HepG2 (cell line): Measurements from ENCODE around the gene MYO18B. TPM values are rescaled to one million over a fixed set of nuclear protein-coding genes. Genes with fewer than 3 reads are reported as not detected.

ENCODE experiments used
- ATAC-seq: fragments of 200-7000 bp; cut with Tn5 transposase; 3 replicates; pipeline ENCODE4 v1.9.1; 2020; ENCODE audit warnings: mild to moderate bottlenecking, moderate library complexity
- BruUV-seq: library from RNA; stranded (reverse); fragments of 400-500 nt; replicated peaks from 2 replicates; lab custom pipeline; 2021; lab: Mats Ljungman, UMichigan
- CTCF ChIA-PET: fragments of 300-600 bp; formaldehyde crosslinking; extraction: SDS; loops from one replicate; lab custom pipeline; 2021; ENCODE audit warnings: low total read pairs, inconsistent platforms, low intra/inter-chr PET ratio; lab: Yijun Ruan, JAX
- POLR2A ChIA-PET: fragments of 350-600 bp; sonication (Branson Sonifier 250); formaldehyde crosslinking; loops from one replicate; lab custom pipeline; 2020; ENCODE audit warnings: antibody characterized with exemption, inconsistent platforms; lab: Yijun Ruan, JAX
- DNase-seq: peaks from one replicate; pipeline ENCODE4 v3.0.0-alpha.2; 2015; ENCODE audit warnings: low spot score
- FAIRE-seq: peaks from 3 replicates; lab custom pipeline; 2011; peaks lifted over from hg19 to GRCh38; lab: Jason Lieb, UNC
- H2AFZ ChIP-seq: one replicate; pipeline ENCODE4 v1.6.1; 2011; ENCODE audit warnings: low read length, inconsistent platforms
- H3K27ac ChIP-seq: fragments of 300-600 bp; 3 replicates; pipeline ENCODE4 v1.8.0; 2011; ENCODE audit warnings: mixed run types, mild to moderate bottlenecking, mixed read lengths, low read length, inconsistent platforms; ENCODE audit not compliant: insufficient read depth; ENCODE audit errors: extremely low read length
- H3K27me3 ChIP-seq, 2 experiments: fragments of 200-600 bp in 1 of 2; 2 replicates in 1 of 2; 3 replicates in 1 of 2; pipeline versions ENCODE4 v1.6.0 to v1.8.0; 2011; ENCODE audit warnings: low read length in 2 of 2, mild to moderate bottlenecking in 2 of 2, moderate library complexity in 2 of 2, inconsistent platforms in 1 of 2; ENCODE audit not compliant: insufficient read depth in 2 of 2, control insufficient read depth in 1 of 2
- H3K36me3 ChIP-seq, 2 experiments: fragments of 200-600 bp in 1 of 2; replicated peaks in 1 of 2; 2 replicates in 1 of 2; 3 replicates in 1 of 2; pipeline versions ENCODE4 v1.5.1 to v1.8.0; 2011; ENCODE audit warnings: low read length in 2 of 2, inconsistent platforms in 1 of 2; ENCODE audit not compliant: insufficient read depth in 2 of 2, control insufficient read depth in 1 of 2
- H3K4me1 ChIP-seq: 2 replicates; pipeline ENCODE4 v1.5.1; 2012; ENCODE audit warnings: low read length, inconsistent platforms; ENCODE audit not compliant: insufficient read depth
- H3K4me2 ChIP-seq: 2 replicates; pipeline ENCODE4 v1.6.0; 2011; ENCODE audit warnings: low read depth, low read length, inconsistent platforms
- H3K4me3 ChIP-seq, 3 experiments: fragments of 200-600 bp in 1 of 3; sonication (generic), shearing (Covaris generic) in 1 of 3; replicated peaks in 1 of 3; 2 replicates each; pipeline ENCODE4 v1.5.1; 2011 to 2016; ENCODE audit warnings: low read length in 3 of 3, inconsistent platforms in 2 of 3, low read depth in 2 of 3, mild to moderate bottlenecking in 2 of 3, control low read depth in 1 of 3, mixed read lengths in 1 of 3; ENCODE audit not compliant: insufficient read depth in 1 of 3
- H3K79me2 ChIP-seq: one replicate; pipeline ENCODE4 v1.6.1; 2011; ENCODE audit warnings: low read length, inconsistent platforms; ENCODE audit not compliant: insufficient read depth
- H3K9ac ChIP-seq: 2 replicates; pipeline ENCODE4 v1.6.0; 2011; ENCODE audit warnings: mild to moderate bottlenecking, low read depth, low read length, inconsistent platforms; ENCODE audit not compliant: insufficient read depth
- H3K9me3 ChIP-seq: 2 replicates; pipeline ENCODE4 v1.5.1; 2012; ENCODE audit warnings: mild to moderate bottlenecking, low read length
- H4K20me1 ChIP-seq: 2 replicates; pipeline ENCODE4 v1.6.0; 2011; ENCODE audit warnings: inconsistent platforms, mild to moderate bottlenecking, low read length, moderate library complexity; ENCODE audit not compliant: insufficient read depth
- ATAD3A ChIP-seq: sonication (generic); formaldehyde crosslinking; IDR thresholded peaks from 2 replicates; pipeline ENCODE4 v1.4.0; 2020; ENCODE audit warnings: missing genetic modification reagents
- CHD2 ChIP-seq: IDR thresholded peaks from 2 replicates; pipeline ENCODE4 v1.6.1; 2011; ENCODE audit warnings: low read depth, low read length, improper control_type of control experiment
- HDAC1 ChIP-seq: sonication (generic); formaldehyde crosslinking; IDR thresholded peaks from 2 replicates; pipeline ENCODE4 v1.5.1; 2020; ENCODE audit warnings: mild to moderate bottlenecking, missing genetic modification reagents
- HNRNPH1 ChIP-seq: fragments of 200-400 bp; formaldehyde crosslinking; optimal IDR thresholded peaks from 2 replicates; pipeline ENCODE3; 2017; ENCODE audit warnings: mild to moderate bottlenecking, low read depth, low read length
- MAX ChIP-seq: IDR thresholded peaks from 2 replicates; pipeline ENCODE4 v1.6.1; 2012; ENCODE audit warnings: inconsistent platforms
- PPARG ChIP-seq: conservative IDR thresholded peaks from 2 replicates; pipeline ENCODE4 v1.6.1; 2016; ENCODE audit warnings: missing biosample characterization, missing genetic modification reagents
- SMARCE1 ChIP-seq: fragments of 450-650 bp; IDR thresholded peaks from 2 replicates; pipeline ENCODE4 v1.6.1; 2017; ENCODE audit warnings: borderline replicate concordance
- SMYD3 ChIP-seq: sonication (generic); formaldehyde crosslinking; IDR thresholded peaks from 2 replicates; pipeline ENCODE4 v1.8.1; 2023; ENCODE audit warnings: mild to moderate bottlenecking, missing genetic modification reagents
- SOX5 ChIP-seq: IDR thresholded peaks from 2 replicates; pipeline ENCODE4 v1.6.1; 2016; ENCODE audit warnings: borderline replicate concordance
- SRSF9 ChIP-seq: fragments of 200-400 bp; formaldehyde crosslinking; IDR thresholded peaks from 2 replicates; pipeline ENCODE4 v1.6.1; 2018; ENCODE audit warnings: borderline replicate concordance, mild to moderate bottlenecking, low read depth, low read length; ENCODE audit not compliant: insufficient read depth, poor library complexity, severe bottlenecking
- TEF ChIP-seq: sonication (generic); formaldehyde crosslinking; IDR thresholded peaks from 2 replicates; pipeline ENCODE4 v1.5.0; 2020; ENCODE audit warnings: missing genetic modification reagents
- TGIF2 ChIP-seq: IDR thresholded peaks from 2 replicates; pipeline ENCODE4 v1.6.1; 2016; ENCODE audit warnings: control low read depth, missing compliant biosample characterization
- WIZ ChIP-seq: sonication (generic); formaldehyde crosslinking; IDR thresholded peaks from 2 replicates; pipeline ENCODE4 v1.5.1; 2020; ENCODE audit warnings: mild to moderate bottlenecking, missing genetic modification reagents
- ZBTB2 ChIP-seq: sonication (generic); formaldehyde crosslinking; IDR thresholded peaks from 2 replicates; pipeline ENCODE4 v1.8.0; 2022; ENCODE audit warnings: low read depth, missing genetic modification reagents
- ZBTB20 ChIP-seq: sonication (generic); formaldehyde crosslinking; IDR thresholded peaks from 2 replicates; pipeline ENCODE4 v1.8.1; 2023; ENCODE audit warnings: missing genetic modification reagents, low read depth, mild to moderate bottlenecking, borderline replicate concordance
- ZNF143 ChIP-seq: sonication (generic); formaldehyde crosslinking; IDR thresholded peaks from 2 replicates; pipeline ENCODE4 v1.4.0; 2020; ENCODE audit warnings: missing genetic modification reagents
- ZNF383 ChIP-seq: sonication (generic); formaldehyde crosslinking; IDR thresholded peaks from 2 replicates; pipeline ENCODE4 v1.4.0; 2020; ENCODE audit warnings: missing genetic modification reagents, mild to moderate bottlenecking, borderline replicate concordance
- ZNF441 ChIP-seq: sonication (generic); formaldehyde crosslinking; IDR thresholded peaks from 2 replicates; pipeline ENCODE4 v1.7.0; 2021; ENCODE audit warnings: missing genetic modification reagents, borderline replicate concordance
- ZNF572 ChIP-seq: sonication (generic); formaldehyde crosslinking; IDR thresholded peaks from 2 replicates; pipeline ENCODE4 v1.5.1; 2020; ENCODE audit warnings: mild to moderate bottlenecking, missing genetic modification reagents
- WGBS: methylation state at CpG from one replicate; pipeline ENCODE4 v1.1.6; 2017; ENCODE audit warnings: low lambda C conversion rate; 5-methylcytosine and 5-hydroxymethylcytosine counted together
- in situ Hi-C: cut with HindIII; loops from 2 replicates; pipeline ENCODE4 v1.10.0; 2017; ENCODE audit warnings: low pct_unique_long_range_greater_than_20kb; ENCODE audit not compliant: extremely low pct_ligation_motif_present
- intact Hi-C: fragments of 100-400 bp; cut with micrococcal nuclease; formaldehyde crosslinking; loops from one replicate; pipeline ENCODE4 v1.10.0; 2022; ENCODE audit not compliant: unreplicated experiment
- polyA plus RNA-seq, 8 experiments: library from polyadenylated mRNA; depleted of rRNA in 3 of 8; stranded (reverse) in 7 of 8; unstranded in 1 of 8; fragments of >200 nt; fragmentation: Illumina TruSeq in 4 of 8; extraction: Trizol in 4 of 8; gene quantifications; 2 replicates each; pipeline versions ENCODE4 v1.2.1 to v1.2.3, GENCODE V29; 2011 to 2016; ENCODE audit warnings: low read depth in 4 of 8, missing spikeins in 1 of 8, mixed read lengths in 1 of 8; ENCODE audit not compliant: insufficient read depth in 1 of 8
- total RNA-seq, 5 experiments: library from RNA; depleted of rRNA; stranded (reverse); fragments of >200 nt; fragmentation: Illumina TruSeq; extraction: Trizol; gene quantifications; 2 replicates each; pipeline ENCODE4 v1.2.3, GENCODE V29; 2016; ENCODE audit warnings: low read depth in 1 of 5

The MYO18B gene
- total and polyA plus RNA-seq, 2 of the 13 experiments (the other 11 are each of a cell fraction or from before 2014, with no cell fraction given): 0.01 TPM; not detected in 1

- Histone ChIP-seq H3K9ac (no peak overlapping the region), H4K20me1 (no peaks in the 10 kb centered on the region), H3K27ac (no peak overlapping the region), H3K4me2 (no peak overlapping the region), H2AFZ (no peak overlapping the region), H3K4me3 (no peak overlapping the region), H3K79me2 (no peaks in the 10 kb centered on the region), H3K36me3 (no peaks in the 10 kb centered on the region), H3K27me3 (peaks cover 1 to 6% of the 10 kb centered on the region in 2 experiments; a peak in 1 of 5 replicates), H3K4me1 (no peaks in the 10 kb centered on the region), H3K9me3 (no peaks in the 10 kb centered on the region)
- 15% methylated on average over 4 of the region's 4 CpGs for WGBS
- ATAC-seq: no peak
- ChIA-PET CTCF (no interaction called here), POLR2A (no interaction called here)
- no peak for DNase-seq
- no peak for TF ChIP-seq WIZ
- no peak for TF ChIP-seq ZBTB2 (CRISPR knock-in tag)
- TF ChIP-seq HNRNPH1: no peak
- intact Hi-C loops: loop anchor here (5.0 kb wide), 1 partner anchor 813 kb away; no protein-coding TSS in a partner anchor
- FAIRE-seq: no peak
- in situ Hi-C loops: no loop called here
- BruUV-seq: no TSS peak
Measured at GRCh38 chr22:25939384-25939783, 197.4 kb downstream of the MYO18B start.

GRCh38 chr22:25940479-25940878 is 198.5 kb downstream of the MYO18B start:
- 43% methylated on average over 2 of the region's 2 CpGs for WGBS
- no peaks in the 10 kb centered on the region for H3K4me1 ChIP-seq
- no peak overlapping the region for H3K27ac ChIP-seq
- H3K36me3 ChIP-seq: no peaks in the 10 kb centered on the region
- POLR2A ChIA-PET: no interaction called here
- CTCF ChIA-PET: no interaction called here
- no peak for DNase-seq
- no peak overlapping the region for H2AFZ ChIP-seq
- no peak overlapping the region for H3K4me3 ChIP-seq
- in situ Hi-C loops (no loop called here), intact Hi-C loops (loop anchor here (10.0 kb wide), 1 partner anchor 64 kb away; no protein-coding TSS in a partner anchor)
- FAIRE-seq: no peak
- ATAC-seq: no peak
- no peaks in the 10 kb centered on the region for H3K9me3 ChIP-seq
- BruUV-seq: no TSS peak
- H3K4me2 ChIP-seq: no peak overlapping the region
- H4K20me1 ChIP-seq: no peaks in the 10 kb centered on the region
- no peak overlapping the region for H3K9ac ChIP-seq
- peaks cover 1 to 6% of the 10 kb centered on the region in 2 experiments; a peak in 1 of 5 replicates for H3K27me3 ChIP-seq
- no peaks in the 10 kb centered on the region for H3K79me2 ChIP-seq
- TF ChIP-seq CHD2 (no peak), MAX (no peak), PPARG (CRISPR knock-in tag) (no peak), TGIF2 (CRISPR knock-in tag) (no peak), SMARCE1 (no peak), SMYD3 (CRISPR knock-in tag) (no peak), ZNF441 (CRISPR knock-in tag) (no peak), ZNF143 (CRISPR knock-in tag) (no peak), SRSF9 (no peak), SOX5 (CRISPR knock-in tag) (no peak), ZNF572 (CRISPR knock-in tag) (no peak), ATAD3A (CRISPR knock-in tag) (no peak), HDAC1 (CRISPR knock-in tag) (no peak), ZNF383 (CRISPR knock-in tag) (no peak), TEF (CRISPR knock-in tag) (no peak), ZBTB20 (CRISPR knock-in tag) (no peak)
